Skeletal muscle satellite cell (primary cell): ENCODE data around the gene UBAP1L.
"Not testable (repeated sequence)": the region's sequence is repeated elsewhere in the genome, so short reads cannot be mapped to it uniquely, and the experiment has no call there.

ENCODE experiments used
- H3K27me3 ChIP-seq: 2 replicates; pipeline ENCODE4 v1.7.0; 2013; ENCODE audit warnings: low read length; ENCODE audit not compliant: control insufficient read depth, insufficient read depth
- H3K36me3 ChIP-seq: 2 replicates; pipeline ENCODE4 v1.7.0; 2013; ENCODE audit warnings: mild to moderate bottlenecking, control low read depth, low read length; ENCODE audit not compliant: insufficient read depth
- H3K4me1 ChIP-seq: 2 replicates; pipeline ENCODE4 v1.7.0; 2013; ENCODE audit warnings: low read length; ENCODE audit not compliant: control insufficient read depth, insufficient read depth
- H3K4me2 ChIP-seq: 2 replicates; pipeline ENCODE4 v1.7.0; 2013; ENCODE audit warnings: mild to moderate bottlenecking, low read length
- H3K4me3 ChIP-seq: 2 replicates; pipeline ENCODE4 v1.7.0; 2013; ENCODE audit warnings: low read length
- H3K9ac ChIP-seq: 2 replicates; pipeline ENCODE4 v1.7.0; 2013; ENCODE audit warnings: mild to moderate bottlenecking, low read depth, low read length, moderate library complexity
- H3K9me3 ChIP-seq: replicated peaks from 2 replicates; pipeline ENCODE4 v1.7.0; 2013; ENCODE audit warnings: mild to moderate bottlenecking, control low read depth, low read length

The UBAP1L gene

GRCh38 chr15:65099336-65099735, 15.7 kb downstream of the UBAP1L start:
- H3K4me2 ChIP-seq = no peak overlapping the region
- no peaks in the 10 kb centered on the region for H3K4me1 ChIP-seq
- no peak overlapping the region for H3K9ac ChIP-seq
- H3K27me3 ChIP-seq = no peaks in the 10 kb centered on the region
- H3K36me3 ChIP-seq = peaks cover 45% of the 10 kb centered on the region
- no peak overlapping the region for H3K4me3 ChIP-seq
- no peaks in the 10 kb centered on the region for H3K9me3 ChIP-seq

- no peak overlapping the region for H3K4me2 ChIP-seq
- H3K27me3 ChIP-seq = no peaks in the 10 kb centered on the region
- no peak overlapping the region for H3K9ac ChIP-seq
- peaks cover 46% of the 10 kb centered on the region for H3K36me3 ChIP-seq
- H3K9me3 ChIP-seq = no peaks in the 10 kb centered on the region
- no peak overlapping the region for H3K4me3 ChIP-seq
- no peaks in the 10 kb centered on the region for H3K4me1 ChIP-seq
Observed at GRCh38 chr15:65097651-65098263, 17.2 kb downstream of the UBAP1L start.

GRCh38 chr15:65096481-65097385, 18.3 kb downstream of the UBAP1L start:
- no peak overlapping the region for H3K4me3 ChIP-seq
- no peaks in the 10 kb centered on the region for H3K9me3 ChIP-seq
- no peak overlapping the region for H3K4me2 ChIP-seq
- no peaks in the 10 kb centered on the region for H3K4me1 ChIP-seq
- no peaks in the 10 kb centered on the region for H3K27me3 ChIP-seq
- H3K36me3 ChIP-seq = peaks cover 42% of the 10 kb centered on the region
- no peak overlapping the region for H3K9ac ChIP-seq

- Histone ChIP-seq H3K9ac (no peak overlapping the region), H3K4me3 (no peak overlapping the region), H3K36me3 (peaks cover 35% of the 10 kb centered on the region), H3K4me2 (no peak overlapping the region), H3K9me3 (no peaks in the 10 kb centered on the region), H3K27me3 (no peaks in the 10 kb centered on the region), H3K4me1 (no peaks in the 10 kb centered on the region)
Observed at GRCh38 chr15:65095747-65096104, 19.3 kb downstream of the UBAP1L start.

GRCh38 chr15:65095011-65095746, 19.8 kb downstream of the UBAP1L start:
- no peak overlapping the region for H3K4me3 ChIP-seq
- no peak overlapping the region for H3K9ac ChIP-seq
- no peaks in the 10 kb centered on the region for H3K4me1 ChIP-seq
- H3K36me3 ChIP-seq = peaks cover 30% of the 10 kb centered on the region
- H3K27me3 ChIP-seq = no peaks in the 10 kb centered on the region
- no peaks in the 10 kb centered on the region for H3K9me3 ChIP-seq
- no peak overlapping the region for H3K4me2 ChIP-seq

GRCh38 chr15:65094294-65094995, 20.6 kb downstream of the UBAP1L start:
- H3K9ac ChIP-seq = no peak overlapping the region
- H3K9me3 ChIP-seq = no peaks in the 10 kb centered on the region
- no peak overlapping the region for H3K4me3 ChIP-seq
- H3K4me1 ChIP-seq = no peaks in the 10 kb centered on the region
- H3K4me2 ChIP-seq = no peak overlapping the region
- no peaks in the 10 kb centered on the region for H3K27me3 ChIP-seq
- peaks cover 27% of the 10 kb centered on the region for H3K36me3 ChIP-seq

- H3K27me3 ChIP-seq, H3K4me1 ChIP-seq, H3K9ac ChIP-seq, H3K9me3 ChIP-seq, H3K4me2 ChIP-seq, H3K4me3 ChIP-seq: not testable (repeated sequence)
- H3K36me3 ChIP-seq = peaks cover 20% of the 10 kb centered on the region
Observed at GRCh38 chr15:65093793-65094170, 21.2 kb downstream of the UBAP1L start.

- Histone ChIP-seq H3K4me3 (no peak overlapping the region), H3K9me3 (no peaks in the 10 kb centered on the region), H3K4me2 (no peak overlapping the region), H3K27me3 (no peaks in the 10 kb centered on the region), H3K9ac (no peak overlapping the region), H3K4me1 (peaks cover 4% of the 10 kb centered on the region), H3K36me3 (peaks cover 15% of the 10 kb centered on the region)
Observed at GRCh38 chr15:65092911-65093792, 21.8 kb downstream of the UBAP1L start.

- Histone ChIP-seq H3K4me2 (no peak overlapping the region), H3K4me3 (no peak overlapping the region), H3K4me1 (peaks cover 7% of the 10 kb centered on the region), H3K9ac (no peak overlapping the region), H3K9me3 (no peaks in the 10 kb centered on the region), H3K27me3 (no peaks in the 10 kb centered on the region), H3K36me3 (peaks cover 6% of the 10 kb centered on the region)
Observed at GRCh38 chr15:65091946-65092770, 22.8 kb downstream of the UBAP1L start.

GRCh38 chr15:65089206-65089824, 25.7 kb downstream of the UBAP1L start:
- no peaks in the 10 kb centered on the region for H3K9me3 ChIP-seq
- H3K4me3 ChIP-seq = no peak overlapping the region
- H3K4me1 ChIP-seq = peaks cover 7% of the 10 kb centered on the region
- H3K4me2 ChIP-seq = no peak overlapping the region
- peaks cover 10% of the 10 kb centered on the region for H3K27me3 ChIP-seq
- H3K9ac ChIP-seq = no peak overlapping the region
- peaks cover 3% of the 10 kb centered on the region for H3K36me3 ChIP-seq
